Islet of Langerhans (tissue), 1 donor: ENCODE results near the gene CHD9NB.

Source experiments
- FAIRE-seq: peaks from one replicate; lab custom pipeline; 2011; peaks lifted over from hg19 to GRCh38; lab: Jason Lieb, UNC

Gene CHD9NB

DNA sequence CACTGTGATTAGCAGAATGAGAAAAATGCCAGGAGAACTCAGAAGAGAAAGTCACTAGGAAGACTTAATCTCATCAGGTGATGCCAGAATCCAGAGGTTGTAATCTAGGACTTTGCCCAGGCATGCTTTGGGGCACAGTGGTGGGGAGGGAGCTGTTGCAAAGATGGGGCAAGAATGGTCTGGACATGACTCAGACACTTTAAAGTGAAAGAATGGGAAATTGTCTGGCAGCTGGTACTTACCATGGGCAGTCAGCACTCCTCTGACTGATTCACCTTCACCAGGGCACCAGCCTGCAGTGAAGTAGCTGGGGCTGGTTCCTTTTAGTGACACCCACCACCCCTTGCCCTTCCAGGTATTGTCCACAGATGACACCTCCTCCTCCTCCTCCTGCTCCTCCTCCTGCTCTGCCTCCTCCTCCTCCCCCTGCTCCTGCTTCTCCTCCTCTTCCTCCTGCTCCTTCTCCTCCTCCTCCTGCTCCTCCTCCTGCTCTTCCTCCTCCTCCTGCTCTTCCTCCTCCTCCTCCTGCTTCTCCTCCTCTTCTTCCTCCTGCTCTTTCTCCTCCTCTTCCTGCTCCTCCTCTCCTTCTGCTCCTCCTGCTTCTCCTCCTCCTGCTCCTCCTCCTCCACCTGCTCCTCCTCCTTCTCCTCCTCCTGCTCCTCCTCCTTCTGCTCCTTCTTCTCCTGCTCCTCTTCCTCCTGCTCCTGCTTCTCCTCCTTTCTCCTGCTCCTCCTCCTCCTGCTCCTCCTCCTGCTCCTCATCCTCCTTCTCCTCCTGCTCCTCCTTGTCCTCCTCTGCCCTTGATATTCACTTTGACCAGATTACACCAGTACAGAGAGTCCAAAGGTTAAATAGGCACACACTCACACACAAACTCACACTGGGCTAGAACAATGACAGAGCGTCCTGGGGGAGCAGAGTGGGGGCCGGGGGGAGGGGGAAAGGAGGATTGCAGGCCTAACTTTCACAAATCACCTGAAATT lies at the start of gene CHD9NB:
CHD9NB (minus strand) TSS at position 379 of the 983 bp plus-strand sequence. CDS start 8,739 bp downstream, outside the sequence.
- no peak for FAIRE-seq

DNA sequence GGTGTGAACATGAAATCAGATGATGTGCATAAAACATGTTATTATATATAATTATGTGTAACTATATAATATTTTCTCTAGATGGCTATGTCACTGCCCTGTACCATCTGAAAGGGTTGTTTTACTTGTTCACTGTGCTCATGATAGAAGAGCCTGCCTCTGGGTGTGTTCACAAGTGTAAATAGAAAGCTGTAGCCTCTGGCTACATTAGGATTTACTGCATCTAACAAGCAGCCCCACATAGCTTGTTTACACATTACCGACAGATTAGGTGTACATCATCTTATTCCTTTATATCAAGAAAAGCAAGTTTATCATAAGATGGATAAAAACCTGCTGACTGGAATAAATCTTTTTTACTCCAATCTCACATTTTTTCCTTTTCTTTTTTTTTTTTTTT lies 48.2 kb upstream of the CHD9NB start:
- FAIRE-seq, result no peak

GRCh38 chr16:53100131-53100748 lies 47.5 kb upstream of the CHD9NB start:
- FAIRE-seq, result no peak

GRCh38 chr16:53099318-53100130 lies 46.8 kb upstream of the CHD9NB start:
- FAIRE-seq, result peak; percentile 49

- no peak for FAIRE-seq
Measured at GRCh38 chr16:53098526-53099317, 46.0 kb upstream of the CHD9NB start.

DNA sequence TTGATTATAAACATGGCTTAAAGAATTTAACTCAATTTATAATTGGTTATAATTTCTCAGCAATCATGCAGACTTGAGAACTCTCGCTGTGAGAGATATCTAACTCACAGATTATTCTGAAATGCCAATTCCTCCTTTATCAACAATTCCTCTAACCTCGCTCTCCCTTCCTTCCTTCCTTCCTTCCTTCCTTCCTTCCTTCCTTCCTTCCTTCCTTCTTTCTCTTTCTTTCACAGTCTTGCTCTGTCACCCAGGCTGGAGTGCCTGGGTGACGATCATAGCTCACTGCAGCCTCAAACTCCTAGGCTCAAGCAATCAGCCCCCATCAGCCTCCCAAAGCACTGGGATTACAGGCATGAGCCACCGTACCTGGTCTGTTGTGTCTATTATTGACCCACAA lies 44.5 kb upstream of the CHD9NB start:
- no peak for FAIRE-seq

- no peak for FAIRE-seq
Measured at GRCh38 chr16:53094013-53094630, 41.4 kb upstream of the CHD9NB start.

DNA sequence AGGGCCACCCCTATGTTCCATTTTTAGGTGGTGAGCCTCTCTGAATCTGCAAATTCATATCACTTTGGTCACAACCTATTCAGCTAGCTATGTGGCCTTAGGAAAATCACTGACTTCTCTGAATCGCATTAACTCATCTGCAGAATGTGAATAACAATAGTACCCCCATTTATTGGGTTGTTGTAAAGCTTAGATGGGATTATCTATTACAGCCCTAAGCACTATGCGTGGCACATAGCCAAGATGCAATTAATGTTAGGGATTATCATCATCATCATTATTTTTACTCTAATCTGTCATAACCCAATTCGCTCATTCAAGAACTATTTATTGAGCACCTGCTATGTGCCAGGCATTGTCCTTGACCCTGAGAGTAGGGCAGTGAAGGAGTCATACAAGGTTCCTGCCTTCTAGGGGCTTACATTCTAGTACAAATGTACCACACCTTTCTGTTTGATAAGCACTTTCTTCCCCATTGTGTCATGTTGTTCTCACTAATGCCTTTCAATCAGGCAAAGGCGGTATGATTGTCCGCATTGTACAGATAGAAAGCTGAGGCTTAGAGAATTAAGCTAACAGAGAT lies 40.6 kb upstream of the CHD9NB start:
- no peak for FAIRE-seq

DNA sequence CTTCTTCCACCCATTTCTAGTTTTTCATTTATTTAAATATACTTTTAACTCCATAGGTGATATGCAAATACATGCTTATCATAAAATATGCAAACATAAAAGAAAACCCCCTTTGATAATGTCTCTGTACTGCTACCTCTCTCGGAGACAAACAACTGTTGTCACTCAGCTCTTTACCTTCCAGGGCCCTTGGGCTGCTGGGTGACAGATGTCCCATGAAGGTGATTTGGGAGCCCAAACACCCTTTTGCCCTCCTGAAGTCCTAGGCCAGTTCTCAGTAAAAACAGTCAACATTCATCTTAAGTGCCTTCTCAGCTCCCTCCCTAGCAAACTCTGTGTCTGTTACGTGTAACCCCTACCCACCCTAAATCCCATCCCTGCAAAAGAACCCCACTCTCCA lies 39.6 kb upstream of the CHD9NB start:
- no peak for FAIRE-seq

DNA sequence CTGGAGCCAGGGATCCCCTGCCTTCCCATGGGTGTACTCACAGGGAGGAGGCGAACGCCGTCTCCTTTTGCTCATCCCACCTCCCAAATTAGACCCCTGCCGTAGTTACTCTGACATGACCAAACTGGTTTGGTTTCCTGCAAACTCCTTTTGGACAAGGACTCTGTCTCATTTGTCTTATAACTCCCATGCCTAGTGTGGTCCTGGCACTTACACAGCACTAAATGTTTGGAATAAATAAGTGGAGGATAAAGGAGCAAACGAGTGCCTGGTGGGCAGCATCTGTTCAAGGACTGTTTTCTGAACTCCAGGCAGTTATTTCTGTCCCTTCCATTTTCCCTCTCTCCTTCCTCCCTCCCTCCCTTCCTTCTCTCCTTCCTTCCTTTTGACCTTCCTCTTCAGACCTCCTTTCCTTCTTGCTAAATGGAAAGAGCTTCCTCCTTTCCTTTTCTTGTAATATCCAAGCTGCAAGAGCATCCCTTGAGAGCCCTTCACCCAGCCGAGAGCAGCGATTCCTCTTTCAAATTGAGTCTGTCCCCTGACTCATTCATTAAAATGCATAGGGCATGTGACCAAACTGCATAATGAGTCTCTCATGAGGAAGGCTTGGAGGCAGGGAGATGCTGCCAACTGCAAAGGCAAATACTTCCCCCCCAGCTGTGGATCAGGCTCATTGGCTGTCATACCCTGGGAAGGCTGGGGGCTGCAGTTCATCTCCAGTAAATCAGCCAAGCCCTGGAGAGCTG lies 38.9 kb upstream of the CHD9NB start:
- no peak for FAIRE-seq

GRCh38 chr16:53090591-53091411 lies 38.1 kb upstream of the CHD9NB start:
- FAIRE-seq, result no peak

DNA sequence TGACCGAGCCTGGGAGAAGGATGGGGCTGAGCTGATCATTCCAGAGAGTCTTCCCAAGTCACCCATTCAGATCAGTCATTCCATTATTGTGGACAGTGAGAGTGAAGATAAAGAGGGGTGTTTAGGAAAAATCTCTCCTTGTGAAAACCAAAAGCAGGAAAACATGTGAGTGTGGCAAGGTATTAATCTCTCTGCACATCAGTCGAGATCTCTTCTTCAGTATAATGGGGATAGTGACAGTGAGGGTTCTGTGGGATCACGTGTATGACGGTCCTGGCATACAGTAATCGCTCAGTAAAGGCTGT lies 37.5 kb upstream of the CHD9NB start:
- FAIRE-seq, result no peak

GRCh38 chr16:53089434-53090285 lies 37.0 kb upstream of the CHD9NB start:
- no peak for FAIRE-seq

GRCh38 chr16:53087101-53087500 lies 34.4 kb upstream of the CHD9NB start:
- no peak for FAIRE-seq

- no peak for FAIRE-seq
Measured at GRCh38 chr16:53085931-53086421, 33.3 kb upstream of the CHD9NB start.

GRCh38 chr16:53085369-53085843 lies 32.7 kb upstream of the CHD9NB start:
- peak; percentile 65 for FAIRE-seq

- FAIRE-seq, result no peak
Measured at GRCh38 chr16:53084746-53085334, 32.1 kb upstream of the CHD9NB start.

- FAIRE-seq, result no peak
Measured at GRCh38 chr16:53084141-53084541, 31.4 kb upstream of the CHD9NB start.
